HG03066 (cell line): ENCODE measurements around the gene CNOT3.
"Not testable (repeated sequence)": the region's sequence is repeated elsewhere in the genome, so short reads cannot be mapped to it uniquely, and the experiment has no call there.

Source experiments
- ATAC-seq: cut with Tn5 transposase; IDR thresholded peaks from one replicate; pipeline ENCODE4 v1.9.1; 2021; ENCODE audit warnings: low read depth; ENCODE audit not compliant: unreplicated experiment

Gene CNOT3

GRCh38 chr19:54165222-54165621 is 27.7 kb downstream of the CNOT3 start:
- ATAC-seq: no peak

GRCh38 chr19:54168174-54168917 is 30.8 kb downstream of the CNOT3 start:
- no peak for ATAC-seq

- ATAC-seq: no peak
Observed at GRCh38 chr19:54169149-54169740, 31.7 kb downstream of the CNOT3 start.

- not testable (repeated sequence) for ATAC-seq
Observed at GRCh38 chr19:54171736-54172431, 34.3 kb downstream of the CNOT3 start.

- ATAC-seq: no peak
Observed at GRCh38 chr19:54172471-54173358, 35.2 kb downstream of the CNOT3 start, which contains the start of gene TMC4. TSS of gene TMC4 (minus strand) at chr19:54173160. CDS start at chr19:54173117, 43 bp downstream.

GRCh38 chr19:54173359-54173699 is 35.8 kb downstream of the CNOT3 start:
- ATAC-seq: no peak

GRCh38 chr19:54173951-54174834 is 36.6 kb downstream of the CNOT3 start:
- no peak for ATAC-seq

- ATAC-seq: no peak
Observed at GRCh38 chr19:54178581-54179261, 41.2 kb downstream of the CNOT3 start.

- no peak for ATAC-seq
Observed at GRCh38 chr19:54179262-54179852, 41.8 kb downstream of the CNOT3 start.

GRCh38 chr19:54179921-54180461 is 42.4 kb downstream of the CNOT3 start:
- no peak for ATAC-seq

GRCh38 chr19:54180691-54181091 is 43.1 kb downstream of the CNOT3 start:
- no peak for ATAC-seq

- ATAC-seq: not testable (repeated sequence)
Observed at GRCh38 chr19:54181894-54182293, 44.3 kb downstream of the CNOT3 start.

GRCh38 chr19:54183431-54183830 is 45.9 kb downstream of the CNOT3 start:
- no peak for ATAC-seq

GRCh38 chr19:54186351-54186750 is 48.8 kb downstream of the CNOT3 start:
- ATAC-seq: no peak

- ATAC-seq: no peak
Observed at GRCh38 chr19:54186934-54187381, 49.4 kb downstream of the CNOT3 start.

- no peak for ATAC-seq
Observed at GRCh38 chr19:54188215-54188871, 50.8 kb downstream of the CNOT3 start.

GRCh38 chr19:54189145-54189734 is 51.7 kb downstream of the CNOT3 start, which contains the start of gene MBOAT7:
TSS of gene MBOAT7 (minus strand) at chr19:54189580. CDS start at chr19:54188508, 1,072 bp downstream.
- ATAC-seq: peak; percentile 15
